Tibial nerve (tissue), 4 donors: ENCODE data around the gene IQCN.

Experiments used
- EP300 ChIP-seq, 2 donors: sonication (generic); formaldehyde crosslinking; IDR thresholded peaks; one replicate each; pipeline ENCODE4 v1.6.1; 2017; ENCODE audit warnings: antibody characterized with exemption in 2 of 2, mild to moderate bottlenecking in 1 of 2
- POLR2A ChIP-seq, 2 donors: fragments of 450-650 bp; IDR thresholded peaks; one replicate each; pipeline ENCODE4 v1.6.1; 2017; ENCODE audit warnings: antibody characterized with exemption in 2 of 2, mild to moderate bottlenecking in 2 of 2, moderate library complexity in 2 of 2
- TF ChIP-seq, protein P1 (sequence below), 5 experiments: fragments of 200-600 bp in 3 of 5; fragments of 450-650 bp in 2 of 5; sonication (generic) in 3 of 5; IDR thresholded peaks; one replicate each; pipeline ENCODE4 v1.5.1; 2016 to 2019; ENCODE audit warnings: antibody characterized with exemption in 5 of 5, mild to moderate bottlenecking in 3 of 5, moderate library complexity in 2 of 5

DNA sequence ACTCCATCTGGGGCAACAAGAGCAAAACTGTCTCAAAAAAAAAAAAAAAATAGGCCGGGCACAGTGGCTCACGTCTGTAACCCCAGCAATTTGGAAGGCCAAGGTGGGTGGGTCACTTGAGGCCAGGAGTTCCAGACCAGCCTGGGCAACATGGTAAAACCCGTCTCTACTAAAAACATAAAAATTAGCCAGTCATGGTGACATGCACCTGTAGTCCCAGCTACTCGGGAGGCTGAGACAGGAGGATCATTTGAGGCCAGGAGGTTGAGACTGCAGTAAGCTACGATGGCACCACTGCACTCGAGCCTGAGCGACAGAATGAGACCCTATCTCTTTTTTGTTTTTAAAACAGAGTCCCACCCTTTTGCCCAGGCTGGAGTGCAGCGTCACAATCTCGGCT, 3.9 kb downstream of the IQCN start:
- TF ChIP-seq, protein P1, sequence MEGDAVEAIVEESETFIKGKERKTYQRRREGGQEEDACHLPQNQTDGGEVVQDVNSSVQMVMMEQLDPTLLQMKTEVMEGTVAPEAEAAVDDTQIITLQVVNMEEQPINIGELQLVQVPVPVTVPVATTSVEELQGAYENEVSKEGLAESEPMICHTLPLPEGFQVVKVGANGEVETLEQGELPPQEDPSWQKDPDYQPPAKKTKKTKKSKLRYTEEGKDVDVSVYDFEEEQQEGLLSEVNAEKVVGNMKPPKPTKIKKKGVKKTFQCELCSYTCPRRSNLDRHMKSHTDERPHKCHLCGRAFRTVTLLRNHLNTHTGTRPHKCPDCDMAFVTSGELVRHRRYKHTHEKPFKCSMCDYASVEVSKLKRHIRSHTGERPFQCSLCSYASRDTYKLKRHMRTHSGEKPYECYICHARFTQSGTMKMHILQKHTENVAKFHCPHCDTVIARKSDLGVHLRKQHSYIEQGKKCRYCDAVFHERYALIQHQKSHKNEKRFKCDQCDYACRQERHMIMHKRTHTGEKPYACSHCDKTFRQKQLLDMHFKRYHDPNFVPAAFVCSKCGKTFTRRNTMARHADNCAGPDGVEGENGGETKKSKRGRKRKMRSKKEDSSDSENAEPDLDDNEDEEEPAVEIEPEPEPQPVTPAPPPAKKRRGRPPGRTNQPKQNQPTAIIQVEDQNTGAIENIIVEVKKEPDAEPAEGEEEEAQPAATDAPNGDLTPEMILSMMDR (IDR thresholded peaks at IDR 0.05), result no peak
- TF ChIP-seq EP300 (IDR thresholded peaks at IDR 0.05), result no peak
- no peak for TF ChIP-seq POLR2A (IDR thresholded peaks at IDR 0.05)
